NCI-H1436 (cell line): ENCODE results near the gene HNRNPUL2.
"Not testable (repeated sequence)": the region's sequence is repeated elsewhere in the genome, so short reads cannot be mapped to it uniquely, and the experiment has no call there.

Experiments
- DNase-seq: peaks from one replicate; lab custom pipeline; 2025; lab: John Stamatoyannopoulos, UW

Gene HNRNPUL2

DNA sequence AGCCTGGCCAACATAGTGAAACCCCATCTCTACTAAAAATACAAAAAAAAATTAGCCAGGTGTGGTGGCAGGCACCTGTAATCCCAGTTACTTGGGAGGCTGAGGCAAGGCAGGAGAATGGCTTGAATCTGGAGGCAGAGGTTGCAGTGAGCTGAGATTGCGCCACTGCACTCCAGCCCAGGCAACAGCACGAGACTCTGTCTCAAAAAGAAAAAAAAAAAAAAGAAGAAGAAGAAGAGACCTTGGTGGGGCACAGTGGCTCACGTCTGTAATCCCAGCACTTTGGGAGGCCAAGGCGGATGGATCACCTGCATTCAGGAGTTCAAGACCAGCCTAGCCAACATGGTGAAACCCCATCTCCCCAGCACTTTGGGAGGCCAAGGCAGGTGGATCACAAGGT is 23.3 kb downstream of the HNRNPUL2 start:
- DNase-seq = not testable (repeated sequence)

DNA sequence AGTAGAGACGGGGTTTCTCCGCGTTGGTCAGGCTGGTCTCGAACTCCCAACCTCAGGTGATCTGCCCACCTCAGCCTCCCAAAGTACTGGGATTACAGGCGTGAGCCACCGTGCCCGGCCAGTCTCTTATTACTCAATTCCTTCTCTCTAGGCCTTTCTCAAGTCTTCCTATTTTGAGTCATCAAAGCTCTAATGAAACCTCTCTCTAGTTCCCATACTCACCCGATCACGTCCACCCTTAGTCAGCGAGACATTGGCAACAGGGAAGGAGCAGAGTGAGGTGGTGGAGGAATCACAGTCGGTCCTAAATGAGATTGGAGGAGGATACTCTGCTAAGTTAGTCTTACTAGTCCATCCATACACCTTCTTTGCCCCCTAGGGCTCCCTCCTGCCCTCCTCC is 25.0 kb downstream of the HNRNPUL2 start:
- DNase-seq = no peak

DNA sequence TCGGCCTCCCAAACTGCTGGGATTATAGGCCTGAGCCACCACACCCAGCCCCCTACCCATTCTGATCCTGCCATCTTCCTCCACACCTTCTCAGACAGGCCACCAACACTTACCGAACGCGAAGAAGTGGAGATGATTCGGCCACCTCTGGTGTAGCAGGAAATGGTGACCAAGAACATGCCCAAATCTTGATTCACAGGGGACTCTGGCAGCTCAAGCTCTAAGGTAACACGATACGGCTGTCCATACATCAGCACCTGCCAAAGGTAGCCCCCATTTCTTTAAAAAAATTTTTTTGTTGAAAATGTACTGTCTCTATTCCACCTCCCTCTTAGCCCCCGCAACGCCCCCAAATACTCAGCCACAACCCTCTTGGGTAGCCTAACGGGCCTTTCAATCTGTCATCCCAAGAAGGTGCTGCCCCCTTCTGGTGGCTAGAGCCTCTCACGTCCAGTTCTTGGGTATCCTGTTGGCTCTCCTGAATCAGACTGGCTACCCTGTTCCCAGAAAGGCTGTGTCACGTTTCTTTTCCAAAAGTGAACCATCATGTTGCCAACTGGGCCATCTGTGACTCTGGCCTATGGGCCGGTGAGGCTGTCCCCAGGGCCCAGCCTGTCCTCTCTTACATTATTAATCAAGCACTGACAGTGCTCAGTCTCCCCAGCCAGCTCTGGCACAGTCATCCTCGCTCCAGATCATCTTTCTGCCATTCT is 32.6 kb downstream of the HNRNPUL2 start:
- peak; percentile 62 for DNase-seq

DNA sequence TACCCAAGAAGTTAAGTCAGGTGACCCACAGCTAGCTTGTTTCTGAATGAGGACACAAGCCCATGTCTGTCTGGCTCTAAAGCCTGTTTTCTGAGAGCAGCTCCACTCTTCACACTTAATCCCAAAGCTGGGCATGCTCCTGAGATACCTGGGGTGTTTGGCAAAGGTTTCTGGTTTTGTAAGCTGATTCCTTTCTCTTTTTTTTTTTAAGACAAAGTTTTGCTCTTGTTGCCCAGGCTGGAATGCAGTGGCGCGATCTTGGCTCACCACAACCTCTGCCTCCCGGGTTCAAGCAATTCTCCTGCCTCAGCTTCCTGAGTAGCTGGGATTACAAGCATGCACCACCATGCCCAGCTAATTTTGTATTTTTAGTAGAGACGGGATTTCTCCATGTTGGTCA is 33.6 kb downstream of the HNRNPUL2 start:
- not testable (repeated sequence) for DNase-seq

DNA sequence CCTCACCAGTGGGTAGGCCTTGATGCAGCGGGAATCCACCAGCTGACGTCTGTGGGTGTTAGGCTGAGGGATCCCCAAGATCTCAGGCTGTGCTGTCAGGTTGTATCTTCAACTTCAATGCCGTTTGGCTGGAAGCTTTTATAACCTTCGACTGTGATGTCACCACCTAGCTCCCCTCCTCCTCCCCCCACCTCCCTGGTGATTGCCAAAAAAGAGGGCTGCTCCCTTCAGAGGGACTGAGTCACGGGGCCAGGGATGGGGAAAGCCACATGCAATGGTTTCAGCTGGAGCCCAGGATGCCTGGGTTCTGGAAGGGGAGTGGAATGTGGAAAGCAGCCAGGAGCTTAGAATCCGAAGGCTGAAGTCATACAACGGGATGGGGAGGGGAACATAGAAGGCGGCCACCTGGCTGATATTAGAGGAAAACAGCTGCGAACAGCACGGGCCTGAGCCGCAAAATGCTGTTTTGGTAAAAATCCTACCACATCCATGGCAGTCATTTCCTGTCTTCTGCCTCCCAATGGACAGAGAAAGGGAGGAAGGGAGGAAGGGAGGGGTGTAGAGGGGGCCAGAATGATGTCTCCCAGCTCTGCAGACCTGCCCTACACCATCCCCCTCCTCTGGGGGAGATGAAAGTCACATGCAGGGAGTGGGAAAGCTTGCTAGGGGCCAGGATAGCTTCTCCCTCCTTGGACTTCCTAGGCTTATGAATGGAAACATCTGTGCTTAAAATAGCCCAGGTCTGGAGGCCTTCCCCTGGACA is 37.7 kb downstream of the HNRNPUL2 start, which contains the start of gene LRRN4CL:
Gene LRRN4CL, minus strand, starts transcription at position 110 of the 763 bp plus-strand sequence. CDS start 1,022 bp downstream, outside the sequence.
- DNase-seq = no peak

DNA sequence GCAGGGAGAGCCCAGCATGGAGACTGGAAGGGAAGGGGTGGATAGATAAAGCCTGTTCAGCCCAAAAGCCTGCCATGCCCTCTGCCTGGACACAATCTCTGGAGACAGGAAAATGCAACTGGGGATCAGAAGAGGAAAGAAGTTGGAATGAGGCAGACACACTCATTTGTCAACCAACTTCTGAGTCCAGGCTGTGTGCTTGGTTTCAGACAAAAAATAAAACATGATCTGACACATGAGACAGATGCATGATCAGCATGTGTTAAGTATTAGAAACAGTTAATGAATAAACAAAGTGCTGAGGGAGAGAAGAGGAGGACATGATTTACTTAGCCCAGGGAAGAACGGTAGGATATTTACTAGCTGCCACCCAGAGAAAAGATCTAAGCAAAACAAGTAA is 38.8 kb downstream of the HNRNPUL2 start:
- no peak for DNase-seq

DNA sequence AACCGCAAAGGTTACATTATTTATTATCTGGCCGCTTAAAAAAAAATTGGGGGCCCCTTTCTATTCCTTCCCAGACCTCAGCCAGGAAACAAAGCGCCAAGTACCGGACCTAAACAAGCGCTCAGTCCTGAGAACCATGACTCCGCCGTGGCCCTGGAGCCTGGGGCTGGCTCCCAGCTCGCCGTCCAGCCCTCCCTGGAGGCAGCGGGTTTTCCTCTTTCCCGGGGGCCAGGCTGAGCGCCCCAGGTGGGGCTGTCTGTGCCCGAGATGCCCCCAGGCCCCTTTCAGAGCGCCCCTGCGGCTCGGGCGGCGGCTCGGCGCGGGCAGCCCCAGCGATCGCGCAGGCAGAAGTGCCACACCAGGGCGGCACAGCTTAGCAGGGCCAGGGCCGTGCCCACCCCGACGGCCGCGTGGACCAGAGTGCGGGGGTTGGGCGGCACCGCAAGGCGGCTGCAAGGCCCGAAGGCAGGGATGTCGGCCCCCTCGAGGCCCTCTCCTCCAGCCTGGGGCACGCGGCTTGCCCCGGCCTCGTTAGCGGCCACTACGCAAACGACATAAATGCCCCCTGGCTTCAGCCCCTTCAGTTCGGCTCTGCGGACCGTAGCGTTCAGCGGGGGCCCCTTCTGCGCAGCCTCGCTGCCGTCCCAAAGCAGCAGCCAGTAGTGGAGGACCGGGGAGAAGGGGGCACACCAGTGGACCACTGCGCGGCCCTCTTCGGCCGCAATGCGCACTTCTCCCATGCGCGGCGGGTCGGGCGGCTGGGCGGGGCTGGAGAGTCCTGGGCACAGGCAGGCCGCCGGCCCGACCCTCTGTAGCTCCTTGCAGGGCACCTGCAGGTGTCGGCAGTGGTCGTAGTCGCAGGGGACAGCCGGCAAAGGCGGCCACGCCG is 39.5 kb downstream of the HNRNPUL2 start:
- DNase-seq = no peak

DNA sequence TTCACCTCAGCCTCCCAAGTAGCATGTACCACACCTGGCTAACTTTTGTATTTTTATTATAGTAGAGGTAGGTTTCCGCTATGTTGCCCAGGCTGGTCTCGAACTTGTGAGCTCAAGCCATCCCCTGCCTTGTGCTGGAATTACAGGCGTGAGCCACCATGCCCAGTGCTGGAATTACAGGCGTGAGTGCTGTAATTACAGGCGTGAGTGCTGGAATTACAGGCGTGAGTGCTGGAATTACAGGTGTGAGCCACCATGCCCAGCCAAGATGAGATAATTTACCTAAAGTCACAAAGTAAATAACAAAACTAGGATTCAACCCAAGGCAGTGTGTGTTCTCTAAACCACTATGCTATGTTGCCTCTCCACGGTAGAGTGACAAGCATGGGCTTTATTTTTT is 44.7 kb downstream of the HNRNPUL2 start:
- DNase-seq = no peak

DNA sequence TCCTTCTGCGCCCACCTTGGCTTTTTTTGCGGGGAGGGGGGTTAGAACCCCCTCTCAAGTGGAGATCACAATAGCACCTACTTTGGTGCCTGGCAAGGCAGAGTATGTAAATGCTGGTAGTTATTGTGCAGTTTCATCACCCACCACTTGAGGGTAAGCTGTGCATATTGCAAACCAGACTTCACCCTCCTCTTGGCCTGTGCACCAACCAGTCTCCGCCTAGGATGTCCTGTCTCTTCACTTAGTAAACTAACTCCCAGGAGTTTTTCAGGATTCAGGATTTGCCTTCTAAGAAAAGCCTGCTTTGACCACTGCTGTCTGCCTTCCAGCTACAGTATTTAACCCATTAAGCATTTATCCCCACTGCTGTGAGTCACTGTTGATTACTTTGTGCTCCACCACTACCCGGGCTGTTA is 46.4 kb downstream of the HNRNPUL2 start:
- peak; percentile 65 for DNase-seq

DNA sequence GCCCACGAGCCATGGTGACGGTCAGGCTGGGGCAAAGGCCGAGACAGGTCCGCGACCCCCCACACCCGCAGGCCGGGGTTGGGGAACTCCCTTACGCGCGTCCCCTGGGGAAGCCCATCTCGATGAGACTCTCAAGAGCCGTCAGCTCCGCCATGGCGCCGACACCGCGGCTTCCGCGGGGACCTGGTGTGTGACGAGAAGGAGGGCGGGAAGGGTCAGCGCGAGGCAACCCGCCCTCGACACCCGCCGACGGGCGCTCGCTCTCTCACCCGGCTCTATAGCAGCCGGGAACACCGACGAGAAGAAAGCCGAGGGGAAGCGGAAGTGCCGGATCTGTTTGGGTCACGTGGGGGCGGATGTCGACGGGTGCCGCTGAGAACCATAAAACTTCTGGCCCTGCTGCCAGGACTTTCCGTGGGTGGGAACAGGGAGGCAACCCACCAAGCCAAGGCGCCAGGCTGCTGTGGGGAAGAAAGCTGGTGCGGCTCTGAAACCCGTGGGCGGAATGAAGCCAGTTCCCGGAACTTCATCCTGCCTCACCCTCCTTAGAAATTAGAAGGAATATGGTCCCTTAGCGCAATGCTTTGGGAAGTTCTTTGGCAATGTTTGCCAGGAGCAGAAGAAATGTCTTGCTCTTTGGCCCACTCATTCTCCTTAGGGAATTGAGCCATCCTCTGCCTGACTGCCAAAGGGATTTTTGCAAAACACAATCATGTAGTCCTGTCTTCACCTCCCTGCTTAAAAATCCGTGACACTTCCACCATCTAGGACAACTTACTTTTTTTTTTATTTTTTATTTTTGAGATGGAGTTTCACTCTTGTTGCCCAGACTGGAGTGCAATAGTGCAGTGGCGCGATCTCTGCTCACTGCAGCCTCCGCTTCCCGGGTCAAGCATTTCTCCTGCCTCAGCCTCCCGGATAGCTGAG is 48.2 kb downstream of the HNRNPUL2 start, which contains the start of gene UBXN1:
Gene UBXN1, minus strand, starts transcription at position 304 of the 927 bp plus-strand sequence. Its CDS starts 150 bp downstream, at position 154.
- peak; percentile 83 for DNase-seq

DNA sequence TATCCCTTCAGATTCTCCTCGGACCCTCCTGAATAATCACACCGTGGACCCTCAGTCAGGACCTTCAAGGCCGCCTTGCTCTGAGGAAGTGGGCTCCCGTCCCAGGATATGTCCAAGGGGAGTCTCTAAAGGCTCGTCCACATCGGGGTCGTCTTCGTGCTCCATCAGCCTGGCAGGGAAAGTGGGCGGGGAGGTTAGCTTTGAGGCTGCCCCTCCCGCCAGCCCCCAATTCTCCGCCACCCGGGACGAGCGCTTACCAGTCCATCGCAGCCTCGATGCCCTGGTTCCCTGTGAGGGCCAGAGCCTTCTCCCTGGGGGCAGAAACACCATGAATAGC is 48.9 kb downstream of the HNRNPUL2 start:
- DNase-seq = no peak

DNA sequence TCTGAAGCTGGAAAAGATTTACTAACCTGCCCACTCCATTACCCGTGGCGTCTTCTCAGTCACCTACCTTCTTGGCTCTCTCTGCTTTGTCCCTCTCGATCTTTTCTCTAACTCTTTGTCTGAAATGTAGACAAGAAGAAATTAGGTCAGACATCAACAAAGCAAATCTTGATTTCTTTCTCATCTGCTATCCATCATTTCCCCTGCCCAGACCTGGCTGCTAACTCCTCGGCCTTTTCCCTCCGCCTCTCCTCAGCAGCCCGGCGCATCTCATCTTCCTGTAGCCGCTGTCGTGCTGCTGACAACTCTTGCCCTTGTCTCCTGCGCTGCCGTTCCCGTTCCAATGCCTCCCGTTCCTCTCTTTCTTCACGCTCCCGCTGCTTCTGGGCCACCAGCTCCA is 49.5 kb downstream of the HNRNPUL2 start:
- DNase-seq = no peak

DNA sequence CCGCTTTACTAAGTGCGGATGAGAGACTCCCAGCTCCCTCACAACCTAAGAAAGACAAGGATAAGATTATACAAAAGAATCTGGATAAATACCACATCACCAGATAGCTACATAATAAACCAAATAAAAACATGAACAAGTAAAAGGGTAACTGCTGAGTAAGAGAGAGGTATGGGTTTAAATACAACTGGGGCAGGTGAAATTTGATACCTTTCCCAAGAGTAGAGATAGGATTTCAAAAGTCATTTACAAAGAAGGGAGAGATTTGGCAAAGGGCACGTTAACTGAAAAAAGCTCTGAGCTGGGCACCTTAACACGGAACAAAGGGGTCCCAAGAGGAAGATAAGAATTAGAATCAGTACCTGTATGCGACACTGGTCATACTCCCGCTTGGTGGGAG is 50.1 kb downstream of the HNRNPUL2 start:
- DNase-seq = no peak

DNA sequence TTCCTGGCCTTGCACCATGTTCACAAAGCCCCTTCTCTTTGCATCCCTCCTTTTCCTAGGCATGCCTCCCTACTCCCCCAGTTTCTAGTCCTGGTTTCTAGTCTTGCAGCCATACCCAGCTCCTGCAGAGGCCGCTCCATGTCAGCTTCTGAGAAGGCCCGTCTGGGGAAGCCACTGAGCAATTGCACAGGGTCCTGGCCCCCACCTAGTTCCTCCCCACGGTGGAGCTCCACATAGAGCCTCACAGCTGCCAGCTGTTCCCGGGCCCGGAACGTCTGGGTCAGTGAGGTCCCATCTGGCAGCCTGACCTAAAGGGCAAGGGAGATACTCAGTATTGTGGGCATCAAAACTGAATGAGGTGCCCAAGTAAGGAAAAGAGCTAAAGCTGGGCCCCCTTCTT is 50.6 kb downstream of the HNRNPUL2 start:
- no peak for DNase-seq

DNA sequence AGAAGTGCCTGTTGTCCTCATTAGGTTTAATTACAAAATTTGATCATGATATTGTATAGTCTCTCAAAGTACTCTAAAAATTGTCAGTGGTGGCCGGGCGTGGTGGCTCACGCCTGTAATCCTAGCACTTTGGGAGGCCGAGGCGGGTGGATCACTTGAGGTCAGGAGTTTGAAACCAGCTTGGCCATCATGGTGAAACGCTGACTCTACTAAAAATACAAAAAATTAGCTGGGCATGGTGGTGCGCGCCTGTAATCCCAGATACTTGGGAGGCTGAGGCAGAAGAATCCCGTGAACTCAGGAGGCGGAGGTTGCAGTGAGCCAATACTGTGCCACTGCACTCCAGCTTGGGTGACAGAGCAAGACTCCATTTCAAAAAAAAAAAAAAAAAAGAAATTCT is 51.8 kb downstream of the HNRNPUL2 start:
- not testable (repeated sequence) for DNase-seq

DNA sequence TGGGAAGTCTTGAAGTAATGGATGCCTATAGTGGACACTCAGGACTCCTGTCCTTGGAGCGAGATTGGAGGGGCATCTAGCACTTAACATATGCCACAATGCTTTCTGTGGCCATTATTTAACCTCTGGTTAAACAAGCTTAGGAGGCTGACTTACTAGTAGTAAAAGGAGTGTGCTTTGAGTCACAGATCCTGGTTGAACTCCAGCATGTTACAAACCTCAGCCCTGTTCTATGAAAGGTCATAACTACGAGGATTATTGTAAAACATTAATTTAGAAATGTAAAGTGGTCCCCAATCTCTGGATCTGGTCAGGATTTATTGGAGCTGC is 54.1 kb downstream of the HNRNPUL2 start:
- no peak for DNase-seq

DNA sequence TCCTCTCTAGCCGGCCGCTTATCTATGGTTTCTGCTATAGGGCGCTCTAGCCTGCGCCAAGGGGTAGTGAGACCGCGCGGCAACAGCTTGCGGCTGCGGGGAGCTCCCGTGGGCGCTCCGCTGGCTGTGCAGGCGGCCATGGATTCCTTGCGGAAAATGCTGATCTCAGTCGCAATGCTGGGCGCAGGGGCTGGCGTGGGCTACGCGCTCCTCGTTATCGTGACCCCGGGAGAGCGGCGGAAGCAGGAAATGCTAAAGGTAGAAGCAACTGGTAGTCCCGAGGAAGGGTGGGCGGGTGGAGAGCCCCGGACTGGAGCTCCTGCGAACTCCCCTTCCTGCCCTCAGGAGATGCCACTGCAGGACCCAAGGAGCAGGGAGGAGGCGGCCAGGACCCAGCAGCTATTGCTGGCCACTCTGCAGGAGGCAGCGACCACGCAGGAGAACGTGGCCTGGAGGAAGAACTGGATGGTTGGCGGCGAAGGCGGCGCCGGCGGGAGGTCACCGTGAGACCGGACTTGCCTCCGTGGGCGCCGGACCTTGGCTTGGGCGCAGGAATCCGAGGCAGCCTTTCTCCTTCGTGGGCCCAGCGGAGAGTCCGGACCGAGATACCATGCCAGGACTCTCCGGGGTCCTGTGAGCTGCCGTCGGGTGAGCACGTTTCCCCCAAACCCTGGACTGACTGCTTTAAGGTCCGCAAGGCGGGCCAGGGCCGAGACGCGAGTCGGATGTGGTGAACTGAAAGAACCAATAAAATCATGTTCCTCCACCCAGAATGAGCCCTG is 55.5 kb downstream of the HNRNPUL2 start, which contains the start of the genes LBHD1 and UQCC3:
Gene LBHD1, minus strand, starts transcription at position 660 of the 782 bp plus-strand sequence. CDS start 2,236 bp downstream, outside the sequence.
Gene UQCC3, plus strand, starts transcription at position 66 of the 782 bp plus-strand sequence. Its CDS starts 73 bp downstream, at position 139.
- peak; percentile 64 for DNase-seq

DNA sequence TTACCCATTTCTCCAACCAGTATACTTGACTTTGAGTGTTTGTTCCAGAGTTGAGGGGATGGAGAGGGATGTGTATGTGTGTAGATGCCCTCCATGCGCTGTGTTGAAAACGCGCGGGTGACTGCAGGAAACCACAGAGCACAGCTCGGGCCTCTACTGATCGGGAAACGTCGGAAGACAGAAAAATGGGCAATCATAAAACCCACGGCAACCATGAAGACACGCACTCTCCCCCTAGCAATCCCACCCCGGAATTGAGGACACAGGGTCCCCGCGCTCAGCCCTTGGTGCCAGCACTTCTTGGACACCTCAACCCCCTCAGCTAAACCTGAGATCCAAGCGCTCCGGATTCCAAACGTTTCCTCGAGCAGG is 56.0 kb downstream of the HNRNPUL2 start:
- no peak for DNase-seq

DNA sequence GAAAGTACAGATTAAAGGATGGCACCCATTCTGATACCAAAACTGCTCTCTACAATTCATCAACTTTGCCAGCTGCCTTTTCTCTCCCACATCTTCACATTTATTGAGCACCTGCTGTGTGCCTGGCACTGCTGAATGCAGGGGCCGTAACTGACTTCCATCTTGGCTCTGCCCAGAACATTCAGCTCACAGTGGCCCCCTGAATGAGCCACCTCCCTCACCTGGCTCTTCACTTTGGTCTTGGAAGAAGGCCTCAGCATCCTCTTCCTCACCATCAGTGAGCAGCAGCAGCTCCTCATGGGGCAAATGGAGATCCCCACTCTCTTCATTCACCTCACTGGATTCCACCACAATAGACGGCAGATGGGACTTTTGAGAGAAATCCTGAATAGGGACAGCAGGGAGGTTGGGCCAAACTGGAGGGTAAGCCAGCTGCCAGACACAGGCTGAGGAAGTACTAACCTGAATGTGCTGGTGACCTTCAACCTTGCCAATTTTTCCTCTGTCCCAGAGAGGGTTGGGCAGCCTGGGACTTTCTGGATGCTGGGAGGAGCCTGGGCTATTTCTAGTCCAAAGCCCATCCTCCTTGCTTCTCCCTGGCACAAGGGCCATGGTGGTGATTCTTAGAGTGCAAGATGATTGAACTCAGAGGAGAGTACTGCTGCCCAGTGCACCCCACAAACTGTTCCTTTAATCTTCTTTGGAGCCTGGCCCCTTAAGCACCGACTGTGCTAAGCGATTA is 57.7 kb downstream of the HNRNPUL2 start:
- DNase-seq = no peak

DNA sequence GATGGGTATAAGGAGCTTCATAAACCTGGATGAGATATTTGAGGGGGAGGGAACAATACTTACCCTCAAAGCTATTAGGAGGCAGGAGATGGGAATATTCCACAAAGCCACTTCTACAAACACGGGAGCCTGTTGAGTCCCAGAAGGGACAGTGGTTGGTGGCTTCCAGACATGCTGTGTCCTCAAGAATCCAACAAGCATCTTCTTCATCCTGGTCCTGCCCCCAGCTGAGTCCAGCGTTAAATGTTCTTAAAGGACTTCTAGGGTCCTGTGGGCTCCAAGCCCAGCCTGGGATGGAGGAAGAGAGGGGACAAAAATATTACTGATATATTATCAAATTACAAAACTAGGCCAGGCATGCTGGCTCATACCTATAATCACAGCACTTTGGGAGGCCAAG is 59.8 kb downstream of the HNRNPUL2 start:
- no peak for DNase-seq
